ENCODE measurements around the gene MAPK8.

MAPK8 gene

GRCh38 chr10:48390933-48391845, 84.7 kb downstream of the MAPK8 start:
- POLR2A ChIA-PET = no interaction called here

GRCh38 chr10:48391994-48392393, 85.5 kb downstream of the MAPK8 start:
- no peaks in the 10 kb centered on the region for H3K4me1 ChIP-seq (ENCODE audit: control insufficient read depth, insufficient read depth, low read length)
- TF ChIP-seq ZNF155 (tag by site-specific recombination; IDR thresholded peaks at IDR 0.05) (no peak), ZNF280C (tag by site-specific recombination; IDR thresholded peaks at IDR 0.05) (no peak), ZNF658 (tag by site-specific recombination; IDR thresholded peaks at IDR 0.05) (no peak), ZNF544 (tag by site-specific recombination; IDR thresholded peaks at IDR 0.05) (no peak), ZBTB49 (tag by site-specific recombination; IDR thresholded peaks at IDR 0.05; ENCODE audit: low read depth) (no peak), ZNF521 (tag by site-specific recombination; IDR thresholded peaks at IDR 0.05) (no peak), PRDM2 (tag by site-specific recombination; IDR thresholded peaks at IDR 0.05; ENCODE audit: borderline replicate concordance) (no peak), ZNF48 (tag by site-specific recombination; IDR thresholded peaks at IDR 0.05) (no peak), ZNF670 (tag by site-specific recombination; IDR thresholded peaks at IDR 0.05; ENCODE audit: low read depth) (no peak), ZNF624 (tag by site-specific recombination; IDR thresholded peaks at IDR 0.05) (no peak), KLF16 (tag by site-specific recombination; IDR thresholded peaks at IDR 0.05) (no peak), REPIN1 (tag by site-specific recombination; IDR thresholded peaks at IDR 0.05; ENCODE audit: low read depth) (no peak), CTCF (tag by site-specific recombination; IDR thresholded peaks at IDR 0.05) (no peak), ZXDB (tag by site-specific recombination; IDR thresholded peaks at IDR 0.05) (no peak), ZNF169 (tag by site-specific recombination; IDR thresholded peaks at IDR 0.05) (no peak), ZNF37A (tag by site-specific recombination; IDR thresholded peaks at IDR 0.05) (no peak)
- no peaks in the 10 kb centered on the region for H3K36me3 ChIP-seq (ENCODE audit: control insufficient read depth in 2 of 2, insufficient read depth in 1 of 2, low read length in 2 of 2)
- CTCF ChIA-PET = no interaction called here
- no peak overlapping the region for H3K27ac ChIP-seq (ENCODE audit: extremely low read depth, low read depth, low read length)
- no peak overlapping the region for H3K4me3 ChIP-seq (ENCODE audit: low read depth, low read length)
- POLR2A ChIA-PET = no interaction called here
- H3K9me3 ChIP-seq (ENCODE audit: control insufficient read depth, insufficient read depth, low read depth, low read length) = no peaks in the 10 kb centered on the region

More at GRCh38 chr10:48390933-48391845, 84.7 kb downstream of the MAPK8 start:
- Histone ChIP-seq H3K4me3 (ENCODE audit: low read depth, low read length) (no peak overlapping the region), H3K4me1 (ENCODE audit: control insufficient read depth, insufficient read depth, low read length) (no peaks in the 10 kb centered on the region), H3K9me3 (ENCODE audit: control insufficient read depth, insufficient read depth, low read depth, low read length) (no peaks in the 10 kb centered on the region), H3K27ac (ENCODE audit: extremely low read depth, low read depth, low read length) (no peak overlapping the region), H3K36me3 (ENCODE audit: control insufficient read depth in 2 of 2, insufficient read depth in 1 of 2, low read length in 2 of 2) (no peaks in the 10 kb centered on the region)
- CTCF ChIA-PET = no interaction called here
- 0 out of 2 replicates have a peak, but pooled peaks have one; percentile 23 for TF ChIP-seq SCRT2 (tag by site-specific recombination; IDR thresholded peaks at IDR 0.05)
- TF ChIP-seq ZNF768 (tag by site-specific recombination; IDR thresholded peaks at IDR 0.05) = no peak

Data from HEK293 (cell line).